HEK293 (cell line): ENCODE results near the gene B3GNT4.

Experiments
- CTCF ChIA-PET: fragments of 350-600 bp; formaldehyde crosslinking; extraction: SDS; loops from one replicate; lab custom pipeline; 2021; ENCODE audit warnings: antibody characterized with exemption; lab: Yijun Ruan, JAX
- POLR2A ChIA-PET: fragments of 300-600 bp; formaldehyde crosslinking; extraction: SDS; loops from one replicate; lab custom pipeline; 2020; ENCODE audit warnings: antibody characterized with exemption, inconsistent platforms; lab: Yijun Ruan, JAX
- H3K27ac ChIP-seq: fragments of 200-500 bp; sonication (Bioruptor generic); 2 replicates; pipeline ENCODE4 v1.5.1; 2014; ENCODE audit warnings: low read depth, low read length, control low read depth, inconsistent platforms; ENCODE audit errors: extremely low read depth
- H3K36me3 ChIP-seq, 2 experiments: fragments of 200-500 bp in 1 of 2; sonication (Bioruptor generic) in 1 of 2; 1 replicate in 1 of 2; 2 replicates in 1 of 2; pipeline ENCODE4 v1.5.1; 2014 to 2017; ENCODE audit warnings: inconsistent platforms in 2 of 2, low read length in 2 of 2; ENCODE audit not compliant: control insufficient read depth in 2 of 2, insufficient read depth in 1 of 2
- H3K4me1 ChIP-seq: fragments of 200-500 bp; sonication (Bioruptor generic); 2 replicates; pipeline ENCODE4 v1.5.1; 2014; ENCODE audit warnings: mild to moderate bottlenecking, low read length, inconsistent platforms; ENCODE audit not compliant: control insufficient read depth, insufficient read depth
- H3K4me3 ChIP-seq: 2 replicates; pipeline ENCODE4 v1.5.1; 2011; ENCODE audit warnings: low read depth, mild to moderate bottlenecking, control low read depth, low read length, moderate library complexity
- H3K9me3 ChIP-seq: fragments of 200-500 bp; sonication (Bioruptor generic); 2 replicates; pipeline ENCODE4 v1.5.1; 2014; ENCODE audit warnings: low read depth, low read length, inconsistent platforms; ENCODE audit not compliant: control insufficient read depth, insufficient read depth
- GLI4 ChIP-seq: fragments of 450-650 bp; formaldehyde crosslinking; IDR thresholded peaks from 2 replicates; pipeline ENCODE4 v1.5.1; 2016; ENCODE audit warnings: missing biosample characterization, missing genetic modification characterization
- HIC1 ChIP-seq: fragments of 450-650 bp; formaldehyde crosslinking; IDR thresholded peaks from 2 replicates; pipeline ENCODE4 v1.5.1; 2016; ENCODE audit warnings: missing biosample characterization, missing genetic modification characterization
- HOXA7 ChIP-seq: sonication (generic); formaldehyde crosslinking; IDR thresholded peaks from 2 replicates; pipeline ENCODE4 v1.8.1; 2022; ENCODE audit warnings: missing genetic modification reagents, borderline replicate concordance
- KLF8 ChIP-seq: fragments of 450-650 bp; formaldehyde crosslinking; IDR thresholded peaks from 2 replicates; pipeline ENCODE4 v1.5.1; 2016; ENCODE audit warnings: missing biosample characterization, missing genetic modification characterization
- MZF1 ChIP-seq: fragments of 450-650 bp; formaldehyde crosslinking; IDR thresholded peaks from 2 replicates; pipeline ENCODE4 v1.5.1; 2017; ENCODE audit warnings: missing biosample characterization, missing genetic modification characterization, borderline replicate concordance
- SCRT2 ChIP-seq: fragments of 450-650 bp; formaldehyde crosslinking; IDR thresholded peaks from 2 replicates; pipeline ENCODE4 v1.5.1; 2016; ENCODE audit warnings: missing biosample characterization, missing genetic modification characterization
- ZBTB26 ChIP-seq: fragments of 450-650 bp; formaldehyde crosslinking; optimal IDR thresholded peaks from 2 replicates; pipeline ENCODE3; 2016; ENCODE audit warnings: missing biosample characterization, mild to moderate bottlenecking, missing genetic modification characterization
- ZFP37 ChIP-seq: fragments of 450-650 bp; formaldehyde crosslinking; IDR thresholded peaks from 2 replicates; pipeline ENCODE4 v1.5.1; 2016; ENCODE audit warnings: missing biosample characterization, missing genetic modification characterization
- ZNF146 ChIP-seq: fragments of 450-650 bp; formaldehyde crosslinking; IDR thresholded peaks from 2 replicates; pipeline ENCODE4 v1.5.1; 2016; ENCODE audit warnings: missing biosample characterization, missing genetic modification characterization
- ZNF155 ChIP-seq: fragments of 450-650 bp; formaldehyde crosslinking; IDR thresholded peaks from 2 replicates; pipeline ENCODE4 v1.5.1; 2016; ENCODE audit warnings: missing biosample characterization, missing genetic modification characterization
- ZNF221 ChIP-seq: fragments of 450-650 bp; formaldehyde crosslinking; IDR thresholded peaks from 2 replicates; pipeline ENCODE4 v1.5.1; 2017; ENCODE audit warnings: missing biosample characterization, missing genetic modification characterization, borderline replicate concordance
- ZNF266 ChIP-seq: fragments of 450-650 bp; formaldehyde crosslinking; IDR thresholded peaks from 2 replicates; pipeline ENCODE4 v1.5.1; 2016; ENCODE audit warnings: missing biosample characterization, missing genetic modification characterization, low read depth
- ZNF280D ChIP-seq: fragments of 450-650 bp; formaldehyde crosslinking; IDR thresholded peaks from 2 replicates; pipeline ENCODE4 v1.5.1; 2016; ENCODE audit warnings: missing biosample characterization, missing genetic modification characterization
- ZNF404 ChIP-seq: fragments of 450-650 bp; formaldehyde crosslinking; IDR thresholded peaks from 2 replicates; pipeline ENCODE4 v1.5.1; 2017; ENCODE audit warnings: missing biosample characterization, missing genetic modification characterization
- ZNF48 ChIP-seq: fragments of 450-650 bp; formaldehyde crosslinking; IDR thresholded peaks from 2 replicates; pipeline ENCODE4 v1.5.1; 2016; ENCODE audit warnings: missing biosample characterization, missing genetic modification characterization
- ZNF510 ChIP-seq: fragments of 450-650 bp; formaldehyde crosslinking; IDR thresholded peaks from 2 replicates; pipeline ENCODE4 v1.5.1; 2018; ENCODE audit warnings: mild to moderate bottlenecking, missing genetic modification characterization, missing biosample characterization; ENCODE audit not compliant: insufficient replicate concordance
- ZNF555 ChIP-seq: fragments of 450-650 bp; formaldehyde crosslinking; conservative IDR thresholded peaks from 2 replicates; pipeline ENCODE4 v1.5.1; 2017; ENCODE audit warnings: missing biosample characterization, mild to moderate bottlenecking, missing genetic modification characterization, inconsistent platforms
- ZNF585B ChIP-seq: fragments of 450-650 bp; formaldehyde crosslinking; IDR thresholded peaks from 2 replicates; pipeline ENCODE4 v1.5.1; 2016; ENCODE audit warnings: missing biosample characterization, missing genetic modification characterization
- ZNF629 ChIP-seq: fragments of 450-650 bp; formaldehyde crosslinking; IDR thresholded peaks from 2 replicates; pipeline ENCODE4 v1.5.1; 2017; ENCODE audit warnings: missing biosample characterization, missing genetic modification characterization
- ZNF707 ChIP-seq: fragments of 450-650 bp; formaldehyde crosslinking; IDR thresholded peaks from 2 replicates; pipeline ENCODE4 v1.5.1; 2016; ENCODE audit warnings: missing biosample characterization, missing genetic modification characterization
- ZNF747 ChIP-seq: fragments of 450-650 bp; formaldehyde crosslinking; IDR thresholded peaks from 2 replicates; pipeline ENCODE4 v1.5.1; 2016; ENCODE audit warnings: missing biosample characterization, missing genetic modification characterization
- ZNF785 ChIP-seq: fragments of 450-650 bp; formaldehyde crosslinking; IDR thresholded peaks from 2 replicates; pipeline ENCODE4 v1.5.1; 2016; ENCODE audit warnings: missing biosample characterization, missing genetic modification characterization
- TF ChIP-seq, protein P1 (sequence below): fragments of 450-650 bp; formaldehyde crosslinking; IDR thresholded peaks from 2 replicates; pipeline ENCODE4 v1.5.1; 2016; ENCODE audit warnings: missing biosample characterization, missing genetic modification characterization
- TF ChIP-seq, protein P2 (sequence below): fragments of 450-650 bp; formaldehyde crosslinking; IDR thresholded peaks from 2 replicates; pipeline ENCODE4 v1.5.1; 2016; ENCODE audit warnings: missing biosample characterization, missing genetic modification characterization

Gene B3GNT4

DNA sequence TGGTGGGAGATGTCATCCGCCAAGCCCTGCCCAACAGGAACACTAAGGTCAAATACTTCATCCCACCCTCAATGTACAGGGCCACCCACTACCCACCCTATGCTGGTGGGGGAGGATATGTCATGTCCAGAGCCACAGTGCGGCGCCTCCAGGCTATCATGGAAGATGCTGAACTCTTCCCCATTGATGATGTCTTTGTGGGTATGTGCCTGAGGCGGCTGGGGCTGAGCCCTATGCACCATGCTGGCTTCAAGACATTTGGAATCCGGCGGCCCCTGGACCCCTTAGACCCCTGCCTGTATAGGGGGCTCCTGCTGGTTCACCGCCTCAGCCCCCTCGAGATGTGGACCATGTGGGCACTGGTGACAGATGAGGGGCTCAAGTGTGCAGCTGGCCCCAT, 3.5 kb downstream of the B3GNT4 start:
- CTCF ChIA-PET, result no interaction called here
- POLR2A ChIA-PET, result no interaction called here
- no peak overlapping the region for H3K27ac ChIP-seq
- H3K4me1 ChIP-seq, result peaks cover 6% of the 10 kb centered on the region; the same call in 1 of the 2 replicates
- TF ChIP-seq ZNF280D (tag by site-specific recombination) (no peak), ZNF146 (no peak), ZFP37 (tag by site-specific recombination) (no peak), HOXA7 (CRISPR knock-in tag) (no peak), ZNF155 (tag by site-specific recombination) (no peak), ZNF555 (tag by site-specific recombination) (no peak), GLI4 (tag by site-specific recombination) (no peak), ZNF510 (tag by site-specific recombination) (no peak), ZNF266 (tag by site-specific recombination) (no peak), ZNF221 (no peak), ZNF585B (tag by site-specific recombination) (no peak), MZF1 (tag by site-specific recombination) (no peak), ZNF629 (no peak), KLF8 (tag by site-specific recombination) (no peak), ZNF785 (no peak)
- TF ChIP-seq, protein P1, sequence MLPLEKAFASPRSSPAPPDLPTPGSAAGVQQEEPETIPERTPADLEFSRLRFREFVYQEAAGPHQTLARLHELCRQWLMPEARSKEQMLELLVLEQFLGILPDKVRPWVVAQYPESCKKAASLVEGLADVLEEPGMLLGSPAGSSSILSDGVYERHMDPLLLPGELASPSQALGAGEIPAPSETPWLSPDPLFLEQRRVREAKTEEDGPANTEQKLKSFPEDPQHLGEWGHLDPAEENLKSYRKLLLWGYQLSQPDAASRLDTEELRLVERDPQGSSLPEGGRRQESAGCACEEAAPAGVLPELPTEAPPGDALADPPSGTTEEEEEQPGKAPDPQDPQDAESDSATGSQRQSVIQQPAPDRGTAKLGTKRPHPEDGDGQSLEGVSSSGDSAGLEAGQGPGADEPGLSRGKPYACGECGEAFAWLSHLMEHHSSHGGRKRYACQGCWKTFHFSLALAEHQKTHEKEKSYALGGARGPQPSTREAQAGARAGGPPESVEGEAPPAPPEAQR (tag by site-specific recombination), result no peak
- H3K36me3 ChIP-seq, result peaks cover 36 to 45% of the 10 kb centered on the region in 2 experiments
- H3K4me3 ChIP-seq, result no peak overlapping the region
- no peaks in the 10 kb centered on the region for H3K9me3 ChIP-seq

DNA sequence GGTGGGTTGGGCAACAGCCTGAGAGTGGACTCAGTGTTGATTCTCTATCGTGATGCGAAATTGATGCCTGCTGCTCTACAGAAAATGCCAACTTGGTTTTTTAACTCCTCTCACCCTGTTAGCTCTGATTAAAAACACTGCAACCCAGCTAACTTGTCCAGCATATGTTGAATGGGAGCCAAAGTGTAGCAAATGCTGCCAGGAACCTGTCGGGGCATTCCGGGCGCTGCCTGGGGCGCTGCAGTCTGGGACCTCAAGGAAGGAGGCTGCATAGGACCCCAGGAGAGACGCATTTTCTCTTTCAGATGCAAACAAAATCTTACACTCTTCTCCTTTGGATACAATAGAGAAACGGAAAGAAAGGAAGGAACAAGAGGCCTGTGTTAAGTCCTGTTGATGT, 3.9 kb downstream of the B3GNT4 start:
- no peak overlapping the region for H3K27ac ChIP-seq
- peaks cover 41 to 49% of the 10 kb centered on the region in 2 experiments for H3K36me3 ChIP-seq
- no peak overlapping the region for H3K4me3 ChIP-seq
- ChIA-PET CTCF (interaction anchor here (1.0 kb wide), 1 partner anchor 94 kb away, joined by 3 read pairs; no protein-coding TSS in a partner anchor), POLR2A (interaction anchor here (1.2 kb wide), 1 partner anchor 14 kb away, joined by 3 read pairs; no protein-coding TSS in a partner anchor)
- peaks cover 6% of the 10 kb centered on the region; the same call in 1 of the 2 replicates for H3K4me1 ChIP-seq
- no peaks in the 10 kb centered on the region for H3K9me3 ChIP-seq
- TF ChIP-seq ZNF747 (tag by site-specific recombination) (no peak), SCRT2 (tag by site-specific recombination) (no peak), ZNF221 (no peak), ZNF48 (tag by site-specific recombination) (no peak), ZNF707 (tag by site-specific recombination) (no peak), ZNF404 (tag by site-specific recombination) (no peak), ZBTB26 (tag by site-specific recombination) (no peak), HIC1 (tag by site-specific recombination) (no peak), ZNF280D (tag by site-specific recombination) (no peak)
- TF ChIP-seq, protein P2, sequence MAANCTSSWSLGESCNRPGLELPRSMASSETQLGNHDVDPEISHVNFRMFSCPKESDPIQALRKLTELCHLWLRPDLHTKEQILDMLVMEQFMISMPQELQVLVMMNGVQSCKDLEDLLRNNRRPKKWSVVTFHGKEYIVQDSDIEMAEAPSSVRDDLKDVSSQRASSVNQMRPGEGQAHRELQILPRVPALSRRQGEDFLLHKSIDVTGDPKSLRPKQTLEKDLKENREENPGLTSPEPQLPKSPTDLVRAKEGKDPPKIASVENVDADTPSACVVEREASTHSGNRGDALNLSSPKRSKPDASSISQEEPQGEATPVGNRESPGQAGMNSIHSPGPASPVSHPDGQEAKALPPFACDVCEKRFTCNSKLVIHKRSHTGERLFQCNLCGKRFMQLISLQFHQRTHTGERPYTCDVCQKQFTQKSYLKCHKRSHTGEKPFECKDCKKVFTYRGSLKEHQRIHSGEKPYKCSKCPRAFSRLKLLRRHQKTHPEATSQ (tag by site-specific recombination), result no peak
